Stimulated activated CD8-positive, alpha-beta memory T cell treated with anti-CD3 and anti-CD28 coated beads, Interleukin-12 subunit alpha, Interleukin-12 subunit beta, amount 100 ng/mL, for 4 hours (primary cell): Measurements from ENCODE around the gene LSM14B.

Experiments used
- DNase-seq: peaks from one replicate; pipeline ENCODE4 v3.0.0-alpha.2; 2020; ENCODE audit warnings: low read depth

Gene LSM14B

DNA sequence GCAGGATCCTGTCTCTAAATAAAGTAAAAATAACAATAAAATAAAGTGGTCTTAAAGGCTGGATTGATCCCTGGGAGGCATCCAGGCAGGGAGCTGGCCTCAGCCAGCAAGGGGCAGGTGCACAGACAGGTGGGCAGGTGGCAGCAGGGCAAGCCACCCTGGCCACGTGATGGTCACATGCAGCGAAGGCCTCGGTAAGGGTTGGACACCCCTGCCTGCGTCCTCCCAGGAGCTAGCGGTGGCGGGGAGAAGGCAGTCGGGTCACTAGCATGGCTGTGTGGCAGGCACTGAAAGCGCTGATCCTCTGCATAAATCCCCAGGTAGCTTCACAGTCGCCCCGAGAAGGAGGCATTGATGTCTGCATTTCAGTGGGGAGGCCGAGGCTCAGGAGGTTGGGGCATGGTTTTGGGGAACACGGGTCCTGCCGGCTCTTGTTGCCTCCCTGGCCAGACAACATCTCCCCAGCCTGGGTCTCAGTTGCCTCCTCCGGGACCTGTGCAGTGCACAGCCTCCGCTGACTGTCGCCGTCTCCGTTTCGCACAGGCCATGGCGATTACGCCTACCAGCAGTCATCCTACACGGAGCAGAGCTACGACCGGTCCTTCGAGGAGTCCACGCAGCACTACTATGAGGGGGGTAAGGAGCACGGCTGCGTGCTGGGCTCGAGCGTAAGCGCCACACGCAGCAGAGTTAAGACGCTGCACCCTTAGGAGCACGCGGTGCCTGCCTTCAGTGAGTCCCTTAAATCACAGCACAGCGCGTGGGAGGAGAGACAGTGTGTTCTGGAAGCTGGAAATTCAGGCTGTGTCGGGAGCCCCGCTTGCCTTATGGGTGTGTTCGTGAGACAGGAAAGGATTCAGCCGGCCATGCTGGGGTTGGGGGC is 42.8 kb downstream of the LSM14B start:
- DNase-seq, result no peak

DNA sequence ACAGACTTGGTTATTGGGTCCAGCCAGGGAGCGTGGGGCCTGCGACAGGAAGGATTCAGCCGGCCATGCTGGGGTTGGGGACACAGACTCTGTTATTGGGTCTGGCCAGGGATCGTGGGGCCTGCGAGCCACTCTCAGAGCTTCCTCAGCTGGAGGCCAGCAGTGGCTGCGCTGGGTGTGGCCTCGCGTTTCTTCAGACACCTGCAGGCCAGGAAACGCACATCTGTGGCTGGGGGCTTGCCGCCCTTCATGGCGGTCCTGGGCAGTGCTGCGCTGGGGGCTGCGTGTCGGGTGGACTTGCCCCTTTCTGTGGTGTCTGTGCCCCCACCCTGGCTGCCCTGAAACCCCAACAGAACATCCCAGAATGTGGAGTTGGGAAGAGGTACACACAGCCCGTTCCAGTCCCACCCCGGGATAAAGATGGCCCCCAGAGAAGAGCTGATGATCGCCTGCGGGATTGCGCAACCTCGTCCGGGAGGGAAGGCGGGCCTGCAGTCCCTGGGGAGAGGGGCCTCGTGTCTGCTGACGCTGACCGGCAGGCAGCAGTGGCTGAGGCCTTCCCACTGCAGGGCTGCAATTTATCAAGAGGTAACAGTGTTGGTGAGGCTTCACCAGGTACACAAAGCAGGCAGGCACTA is 43.6 kb downstream of the LSM14B start:
- DNase-seq, result no peak

DNA sequence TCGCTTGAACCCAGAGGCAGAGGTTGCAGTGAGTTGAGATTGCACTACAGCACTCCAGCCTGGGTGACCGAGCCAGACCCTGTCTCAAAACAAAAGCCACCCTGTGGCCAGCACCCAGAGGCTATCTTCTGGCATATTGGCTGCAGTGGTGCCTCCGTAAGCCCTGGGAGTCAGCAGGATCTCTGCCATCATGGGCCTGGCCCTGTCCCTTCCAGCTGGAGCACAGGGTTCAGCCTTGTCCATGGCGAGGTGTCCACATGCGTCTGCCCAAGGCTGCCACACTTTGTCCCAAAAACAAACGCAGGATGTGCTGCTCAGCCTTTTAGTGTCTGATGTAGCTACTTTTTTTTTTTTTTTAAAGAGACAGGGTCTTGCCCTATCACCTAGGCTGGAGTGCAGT is 45.2 kb downstream of the LSM14B start:
- DNase-seq, result no peak

DNA sequence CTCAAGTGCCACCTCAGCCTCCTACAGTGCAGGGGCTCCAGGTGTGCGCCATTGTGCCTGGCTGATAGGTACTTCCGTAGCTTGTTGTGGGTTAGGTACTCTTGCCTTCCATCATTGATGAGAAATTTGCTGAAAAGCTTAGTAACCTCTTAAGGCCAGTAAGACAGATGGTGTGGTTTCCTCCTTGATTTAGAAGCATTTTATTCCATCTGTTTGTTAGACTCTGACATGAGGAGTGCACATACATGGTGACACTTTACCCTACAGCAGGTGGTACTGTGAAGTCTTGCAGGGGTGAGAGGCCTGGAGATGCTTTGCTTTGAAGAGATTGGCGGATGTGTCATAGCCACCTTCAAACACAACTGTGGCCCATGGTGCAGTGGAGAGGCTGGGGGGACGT is 45.8 kb downstream of the LSM14B start:
- DNase-seq, result no peak

DNA sequence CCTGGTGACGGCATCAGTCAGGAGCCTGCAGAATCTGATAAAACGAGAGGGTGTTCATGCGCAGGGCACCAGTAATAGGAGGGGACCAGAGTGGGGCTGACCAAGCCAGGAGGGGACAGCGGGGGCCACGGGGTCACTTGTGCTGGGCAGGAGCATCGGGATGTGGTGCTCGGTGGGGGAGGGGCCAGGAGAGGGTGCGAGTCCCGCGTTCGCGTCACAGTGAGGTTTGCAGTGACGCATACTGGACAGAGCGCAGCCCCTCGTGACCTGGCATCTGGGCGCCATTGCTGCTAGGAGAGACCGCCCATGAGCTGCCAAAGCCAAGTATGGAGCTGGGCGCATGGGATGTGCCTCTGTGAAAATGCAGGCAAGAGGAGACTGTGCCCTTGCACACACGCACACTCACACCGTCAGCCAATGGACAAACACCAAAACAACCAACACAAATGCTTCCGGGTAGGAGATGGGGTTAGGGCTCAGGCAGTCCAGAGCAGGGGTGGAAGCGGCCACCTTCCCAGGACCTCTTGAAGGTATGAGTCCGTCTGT is 46.7 kb downstream of the LSM14B start:
- DNase-seq, result no peak

DNA sequence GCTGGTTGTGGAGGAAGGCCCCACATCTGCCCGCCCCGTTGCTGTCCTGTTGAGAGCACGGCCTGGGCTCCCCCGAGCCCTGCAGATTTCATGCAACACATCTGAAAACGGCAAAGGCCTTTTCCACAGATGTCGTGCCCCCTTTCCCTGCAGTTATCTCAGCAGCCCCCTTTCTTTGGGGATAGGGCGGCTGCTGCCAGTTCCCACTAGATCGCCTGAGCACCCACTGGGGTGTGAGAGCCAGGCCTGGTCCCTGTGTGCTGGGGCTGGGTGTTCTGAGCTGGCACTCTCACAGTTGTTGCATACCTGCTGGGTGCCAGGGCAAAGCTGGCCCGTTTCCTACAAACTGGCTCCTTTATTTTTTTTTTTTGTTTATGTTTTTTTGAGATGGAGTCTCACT is 48.3 kb downstream of the LSM14B start:
- no peak for DNase-seq

DNA sequence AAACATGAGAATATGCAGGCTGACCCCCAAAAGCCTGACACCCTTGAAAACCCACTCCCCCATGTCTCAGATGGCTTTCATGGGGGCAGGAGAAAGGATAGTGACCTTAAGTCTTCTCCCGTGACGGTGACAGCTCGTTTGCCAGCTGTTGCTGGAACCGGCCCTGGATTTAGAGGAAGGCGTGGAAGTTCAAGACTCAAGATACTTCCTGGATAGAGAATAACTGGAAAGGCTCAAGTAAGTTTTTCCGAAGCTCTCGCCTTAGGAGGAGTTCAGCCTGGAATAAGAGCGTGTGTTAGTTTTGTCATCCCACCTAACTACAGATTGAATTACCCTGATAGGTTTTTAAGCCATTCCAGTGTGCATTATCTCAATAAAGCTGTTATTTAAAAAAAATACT is 49.0 kb downstream of the LSM14B start:
- DNase-seq, result no peak

DNA sequence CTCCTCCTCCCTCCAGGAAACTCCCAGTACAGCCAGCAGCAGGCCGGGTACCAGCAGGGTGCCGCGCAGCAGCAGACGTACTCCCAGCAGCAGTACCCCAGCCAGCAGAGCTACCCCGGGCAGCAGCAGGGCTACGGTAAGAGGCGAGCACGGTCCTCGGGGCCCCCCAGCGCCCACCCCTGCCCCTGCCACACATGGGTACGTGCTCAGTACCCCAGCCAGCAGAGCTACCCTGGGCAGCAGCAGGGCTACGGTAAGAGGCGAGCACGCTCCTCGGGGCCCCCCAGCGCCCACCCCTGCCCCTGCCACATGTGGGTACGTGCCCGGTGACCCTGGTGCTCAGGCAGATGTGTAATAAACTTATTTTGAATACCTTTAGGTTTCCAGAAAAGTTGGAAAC is 50.4 kb downstream of the LSM14B start:
- DNase-seq, result no peak

DNA sequence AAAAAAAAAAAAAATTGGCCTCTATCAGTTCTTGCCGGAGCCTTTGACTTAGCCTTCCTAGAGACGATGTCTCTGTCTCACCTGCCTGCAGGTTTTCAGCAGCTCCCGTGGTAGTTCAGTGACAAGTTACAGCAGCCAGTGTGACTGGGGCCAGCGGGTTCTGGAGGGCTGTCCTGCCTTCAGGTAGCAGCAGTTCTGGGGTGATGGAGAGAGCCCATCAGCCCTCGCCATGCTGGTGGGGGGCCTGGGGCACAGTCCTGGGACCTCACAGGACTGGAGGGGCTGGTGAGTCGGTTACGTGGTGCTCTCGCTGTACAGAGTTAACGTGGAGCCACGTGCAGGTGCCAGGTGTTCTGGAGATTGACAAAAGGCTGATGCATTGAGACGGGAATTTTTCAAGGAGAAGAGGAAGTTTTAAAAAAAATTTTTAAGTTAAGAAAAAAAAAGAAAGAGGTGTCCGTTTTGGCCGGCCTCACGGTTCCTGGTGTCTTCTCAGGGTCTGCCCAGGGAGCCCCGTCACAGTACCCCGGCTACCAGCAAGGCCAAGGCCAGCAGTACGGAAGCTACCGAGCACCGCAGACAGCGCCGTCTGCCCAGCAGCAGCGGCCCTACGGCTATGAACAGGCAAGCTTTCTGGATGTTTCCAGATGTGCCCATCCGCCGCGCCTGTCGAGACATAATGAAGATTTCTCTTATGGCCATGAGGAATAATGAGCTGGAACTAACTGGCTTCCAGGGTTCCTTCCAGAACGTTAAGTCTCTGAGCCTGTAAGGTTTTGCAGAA is 51.9 kb downstream of the LSM14B start:
- no peak for DNase-seq

DNA sequence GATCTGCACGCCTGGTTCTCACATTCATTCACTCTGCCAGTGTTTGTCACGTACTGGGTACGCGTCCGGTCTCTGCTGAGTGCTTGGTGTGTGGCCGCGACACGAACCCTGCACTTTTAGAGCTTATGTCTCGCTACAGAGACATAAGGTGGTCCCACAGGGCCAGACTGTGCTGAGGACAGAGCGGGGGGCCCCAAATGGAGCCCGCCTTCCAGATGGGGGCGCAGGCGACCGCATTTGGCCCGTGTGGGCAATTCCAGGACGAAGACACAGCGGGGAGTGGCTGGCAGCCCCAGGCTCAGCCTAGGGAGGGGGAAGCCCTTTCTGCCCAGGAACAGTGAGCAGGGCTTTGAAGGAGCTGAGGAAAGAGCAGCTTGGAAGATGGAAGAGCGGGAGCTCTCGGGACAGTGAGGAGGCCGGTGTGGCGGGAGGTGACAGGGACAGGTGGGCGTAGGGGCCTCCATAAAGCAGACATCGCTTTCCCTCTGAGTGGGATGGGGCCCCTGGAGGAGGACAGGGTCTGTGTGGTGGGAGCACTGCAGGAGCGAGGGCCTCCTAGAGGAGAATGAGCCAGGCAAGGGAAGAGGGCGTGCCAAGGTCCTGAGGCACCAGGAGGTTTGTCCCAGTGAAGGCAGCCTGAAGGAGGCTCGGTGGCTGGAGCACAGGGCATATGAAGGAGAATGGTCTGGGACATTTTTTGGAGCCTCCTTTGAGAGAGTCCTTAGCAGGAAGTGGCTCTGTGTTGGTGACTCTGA is 52.8 kb downstream of the LSM14B start:
- no peak for DNase-seq

DNA sequence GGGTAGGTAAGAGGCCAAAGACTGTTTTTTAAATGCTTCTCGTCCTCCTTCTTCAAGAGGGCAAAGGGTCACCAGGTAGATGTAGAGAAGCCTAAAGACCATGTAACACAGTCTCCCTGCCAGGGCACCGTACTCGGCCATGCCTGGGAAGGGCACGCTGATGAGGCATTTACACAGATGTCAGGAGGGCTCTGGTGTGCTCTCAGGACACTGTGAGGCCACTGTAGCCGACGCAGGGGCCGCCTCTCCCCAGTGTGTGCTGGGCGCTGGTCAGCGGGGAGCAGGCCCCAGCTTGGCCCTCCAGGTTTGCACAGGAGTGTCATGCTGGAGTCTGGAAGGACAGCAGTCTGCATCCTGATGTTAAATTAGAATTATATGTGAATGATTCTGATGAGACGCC is 53.4 kb downstream of the LSM14B start:
- no peak for DNase-seq

DNA sequence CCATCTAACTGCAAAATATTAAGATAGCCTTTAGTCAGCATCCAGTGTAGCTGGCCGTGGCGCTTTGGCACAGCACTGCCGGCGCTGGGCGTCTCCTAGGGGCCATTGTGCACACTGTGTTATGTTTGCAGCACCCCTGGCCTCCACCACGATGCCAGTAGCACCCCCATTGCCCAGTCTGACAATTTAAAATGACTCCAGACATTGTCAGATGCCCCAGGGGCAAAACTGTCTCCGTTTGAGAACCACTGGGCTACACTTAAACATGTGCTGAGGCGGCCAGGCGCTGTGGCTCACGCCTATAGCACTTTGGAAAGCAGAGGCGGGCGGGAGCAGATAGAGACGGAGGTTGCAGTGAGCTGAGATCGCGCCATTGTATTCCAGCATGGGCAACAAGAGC is 54.6 kb downstream of the LSM14B start:
- no peak for DNase-seq

DNA sequence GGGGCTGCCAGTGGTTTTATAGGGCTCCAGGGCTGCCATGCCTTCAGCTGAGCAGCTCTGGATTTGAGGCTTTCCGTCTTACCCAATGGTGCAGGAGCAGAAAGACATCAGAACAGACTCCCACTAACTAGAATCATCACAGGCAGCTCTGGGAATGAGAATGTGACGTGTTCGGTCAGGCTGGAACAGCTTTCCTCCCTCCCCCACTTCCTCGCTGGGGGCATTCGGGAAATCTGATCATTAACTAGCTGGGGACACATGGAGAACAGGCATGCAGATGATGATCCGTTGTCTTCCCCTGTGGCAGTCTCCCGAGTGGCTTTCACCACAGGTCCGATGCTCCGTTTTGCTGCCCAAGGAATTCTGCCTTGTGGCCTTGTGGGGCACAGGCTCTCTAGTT is 55.0 kb downstream of the LSM14B start:
- no peak for DNase-seq

DNA sequence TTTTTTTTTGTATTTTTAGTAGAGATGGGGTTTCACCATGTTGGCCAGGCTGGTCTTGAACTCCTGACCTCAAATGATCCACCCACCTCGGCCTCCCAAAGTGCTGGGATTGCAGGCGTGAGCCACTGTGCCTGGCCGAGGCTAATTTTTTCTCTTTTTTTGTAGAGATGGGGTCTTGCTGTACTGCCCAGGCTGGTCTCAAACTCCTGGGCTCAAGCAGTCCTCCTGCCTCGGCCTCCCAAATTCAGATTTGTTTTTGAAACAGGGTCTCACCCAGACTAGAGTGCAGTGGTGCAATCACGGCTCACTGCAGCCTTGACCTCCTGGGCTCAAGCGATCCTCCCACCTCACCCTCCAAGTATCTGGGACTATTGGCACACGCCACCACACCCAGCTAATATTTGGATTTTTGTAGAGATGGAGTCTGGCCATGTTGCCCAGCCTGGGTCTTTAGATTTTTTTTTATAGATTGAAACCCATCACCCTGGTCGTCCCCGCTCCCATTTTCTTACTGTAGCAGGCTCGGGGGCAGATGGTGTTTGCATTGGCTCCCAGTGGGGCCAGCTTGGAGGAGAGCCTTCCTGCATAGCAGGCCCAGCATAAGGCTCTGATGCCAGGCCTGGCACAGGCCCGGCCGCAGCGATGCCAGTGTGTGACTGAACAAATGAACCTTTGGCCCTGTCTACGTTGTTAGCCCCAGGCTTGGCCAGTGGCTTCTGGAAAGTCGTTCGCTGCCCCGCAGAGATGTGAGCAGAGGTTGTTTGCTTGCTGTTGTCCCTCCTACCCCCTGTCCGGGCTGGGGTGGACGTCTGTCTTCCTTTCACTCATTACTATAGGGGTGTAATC is 56.3 kb downstream of the LSM14B start:
- no peak for DNase-seq

DNA sequence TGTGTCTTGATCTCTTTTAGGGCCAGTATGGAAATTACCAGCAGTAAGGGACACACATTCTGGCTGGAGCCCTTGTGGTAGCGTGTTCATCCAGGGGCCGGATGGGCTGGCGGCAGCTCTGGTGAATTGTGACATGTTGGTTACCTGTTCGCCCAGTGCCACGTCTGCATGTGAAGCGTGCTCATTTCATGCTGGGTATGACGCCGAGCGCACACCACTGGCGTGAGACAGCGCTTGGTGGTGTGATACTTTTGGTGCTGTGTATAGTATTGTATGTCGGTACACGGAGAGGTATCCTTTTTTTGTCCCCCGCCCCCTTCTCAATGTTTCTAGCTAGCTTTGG is 56.9 kb downstream of the LSM14B start:
- DNase-seq, result no peak

DNA sequence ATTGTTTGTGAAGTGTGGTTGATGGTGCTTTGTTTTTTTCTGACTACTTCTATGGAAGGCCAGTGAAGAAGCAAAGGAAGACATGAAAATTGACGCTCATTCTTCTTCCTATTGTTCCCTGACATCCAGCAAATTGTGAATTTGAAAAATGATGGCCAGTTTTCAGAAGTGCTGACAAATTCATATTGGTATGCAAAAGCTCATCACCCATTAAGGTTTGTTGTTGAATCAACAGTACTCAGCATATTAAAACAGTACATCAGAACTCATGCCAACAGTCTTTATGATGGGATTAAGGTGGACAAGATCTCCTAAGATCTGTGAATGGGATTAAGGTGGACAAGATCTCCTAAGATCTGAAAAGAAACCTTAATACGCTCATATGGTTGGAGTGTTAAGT is 59.5 kb downstream of the LSM14B start:
- DNase-seq, result no peak

DNA sequence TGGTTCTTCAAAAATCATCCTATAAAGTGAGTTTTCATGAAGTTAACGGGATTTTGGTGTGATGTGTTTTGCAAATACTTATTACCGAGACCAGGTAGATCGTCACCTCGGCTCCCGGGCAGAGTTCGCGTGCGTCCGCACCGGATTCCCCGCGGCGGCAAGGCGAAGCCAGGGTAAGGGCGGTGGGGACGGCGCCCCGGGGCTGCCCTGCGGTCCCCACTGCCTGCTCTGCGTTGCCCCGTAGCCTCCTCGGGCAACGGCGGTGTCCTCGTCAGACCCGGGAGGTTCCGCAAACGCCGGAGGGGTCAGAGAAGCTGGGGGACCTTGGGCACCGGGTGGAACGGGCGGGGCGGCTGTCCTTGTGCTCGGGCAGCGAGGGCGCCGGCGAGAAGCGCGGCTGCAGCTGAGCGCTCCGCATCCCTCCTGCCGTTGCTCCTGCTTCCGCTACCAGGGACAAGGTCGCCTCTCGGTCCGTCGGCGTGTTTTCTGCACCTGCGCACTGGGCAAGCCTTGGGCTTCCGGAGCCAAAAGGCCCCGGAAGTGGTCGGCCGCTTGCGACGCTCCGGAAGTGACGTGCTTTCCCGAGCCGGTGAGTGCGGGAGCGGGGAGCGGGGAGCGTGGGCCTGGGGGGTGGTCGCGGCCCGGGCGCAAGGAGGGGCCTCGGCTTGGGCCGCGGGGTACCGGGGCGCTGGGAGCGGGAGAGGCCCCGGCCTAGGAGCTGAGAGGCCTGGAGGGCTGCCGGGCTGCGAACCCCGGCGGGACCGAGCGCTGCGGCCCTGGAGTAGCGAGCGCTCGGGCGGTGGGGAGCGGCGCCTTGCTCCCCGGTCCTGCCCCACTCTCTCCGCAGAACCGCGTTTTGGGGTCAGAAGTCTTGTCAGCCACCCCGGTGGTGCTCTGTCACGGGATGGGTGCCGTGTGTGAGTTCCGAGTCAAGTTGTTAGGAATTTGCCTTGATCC is 60.5 kb downstream of the LSM14B start, which contains the start of gene MTG2:
Gene MTG2, plus strand, starts transcription at position 560 of the 957 bp plus-strand sequence. CDS start 10,393 bp downstream, outside the sequence.
- peak; percentile 90 for DNase-seq

DNA sequence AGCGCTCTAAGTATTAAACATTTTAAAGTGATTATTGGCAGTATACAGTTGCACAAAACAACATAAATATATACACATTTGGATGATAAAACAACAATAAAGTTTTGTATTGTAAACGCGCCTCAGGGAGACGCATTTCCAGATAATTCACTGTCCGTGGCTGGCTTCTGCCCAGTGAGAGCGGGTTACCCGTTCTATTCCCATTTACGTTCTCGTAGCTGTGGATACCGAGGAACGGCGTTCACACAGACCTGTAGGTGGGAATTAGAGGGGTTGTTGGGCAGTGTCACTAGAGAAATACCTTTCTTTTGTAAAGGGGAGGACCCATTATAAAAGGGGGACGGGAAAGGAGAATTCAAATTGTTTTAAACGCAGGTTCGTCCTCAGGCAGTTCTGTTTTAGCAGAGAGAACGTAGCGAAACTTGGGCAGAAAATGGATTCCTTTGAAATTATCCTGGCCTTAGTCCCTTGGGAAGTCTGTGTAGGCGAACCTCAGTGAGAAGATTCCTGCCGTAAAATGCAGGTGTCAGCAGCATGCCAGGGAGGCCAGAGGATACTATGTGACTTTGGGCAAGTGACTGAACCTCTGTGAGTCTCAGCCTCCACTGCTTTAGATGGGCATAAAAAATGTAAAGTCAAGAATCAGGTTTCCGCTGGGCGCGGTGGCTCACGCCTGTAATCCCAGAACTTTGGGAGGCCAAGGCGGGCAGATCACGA is 61.3 kb downstream of the LSM14B start:
- no peak for DNase-seq
